GM21723 (cell line): Measurements from ENCODE around the gene RIMBP2.

Experiments used
- ATAC-seq: cut with Tn5 transposase; IDR thresholded peaks from one replicate; pipeline ENCODE4 v1.9.1; 2021; ENCODE audit warnings: mild to moderate bottlenecking, moderate library complexity; ENCODE audit not compliant: unreplicated experiment

Gene RIMBP2

DNA sequence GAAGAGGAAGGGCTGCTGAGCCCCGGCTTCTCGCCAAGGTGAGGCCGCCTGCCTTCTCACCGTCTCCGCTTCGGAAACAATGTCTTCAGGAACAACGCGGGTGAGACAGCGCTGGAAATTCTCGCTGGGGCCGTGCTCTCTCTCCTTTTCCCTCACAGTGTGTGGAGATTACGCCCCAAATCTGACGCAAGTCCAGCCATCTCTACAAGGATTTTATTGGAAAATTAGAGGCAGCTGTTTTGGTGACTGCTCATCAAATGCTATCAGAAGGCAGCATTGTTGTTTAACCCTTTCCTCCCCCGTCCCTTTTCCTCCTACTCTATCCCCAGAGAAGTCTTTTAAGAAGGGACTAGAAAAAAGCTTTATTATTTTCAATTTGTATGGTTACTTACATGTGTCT is 324.9 kb downstream of the RIMBP2 start:
- no peak for ATAC-seq

DNA sequence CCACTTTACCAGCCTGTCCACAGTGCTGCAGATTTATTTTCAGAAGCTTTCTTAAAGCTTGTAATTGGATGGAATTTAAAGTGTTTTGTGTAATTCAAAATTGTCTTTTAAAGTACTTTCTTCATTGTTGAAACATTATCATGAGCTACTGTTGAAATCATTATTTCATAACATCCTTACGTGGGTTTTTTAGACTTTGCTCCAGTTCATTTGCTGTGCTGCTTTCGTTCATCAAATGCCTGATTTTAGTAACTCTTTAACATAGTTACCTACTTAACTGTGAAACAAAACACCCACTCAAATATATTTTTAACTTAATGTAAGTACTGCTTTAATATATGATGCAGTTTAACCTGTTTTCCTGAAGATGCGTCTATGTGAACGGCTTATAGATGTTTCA is 330.9 kb downstream of the RIMBP2 start:
- ATAC-seq, result no peak

DNA sequence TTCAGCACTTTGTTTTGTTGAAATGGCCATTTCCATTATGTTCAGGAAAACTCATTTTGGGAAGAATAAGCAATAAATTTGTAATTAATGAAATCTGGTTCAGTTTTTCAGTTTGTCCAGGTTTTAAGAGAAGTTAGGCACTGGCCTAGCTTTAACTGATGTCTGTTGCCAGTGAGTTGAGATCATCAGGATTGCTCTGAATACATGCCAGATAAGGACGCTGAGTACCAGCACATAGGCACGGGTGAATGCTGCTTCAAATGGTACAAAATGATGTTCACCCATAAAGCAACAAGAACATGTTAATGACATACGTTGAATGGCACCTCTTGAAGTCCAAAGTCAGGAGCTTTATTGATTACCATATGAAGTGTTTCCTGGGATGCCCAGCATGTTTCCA is 331.9 kb downstream of the RIMBP2 start:
- no peak for ATAC-seq

DNA sequence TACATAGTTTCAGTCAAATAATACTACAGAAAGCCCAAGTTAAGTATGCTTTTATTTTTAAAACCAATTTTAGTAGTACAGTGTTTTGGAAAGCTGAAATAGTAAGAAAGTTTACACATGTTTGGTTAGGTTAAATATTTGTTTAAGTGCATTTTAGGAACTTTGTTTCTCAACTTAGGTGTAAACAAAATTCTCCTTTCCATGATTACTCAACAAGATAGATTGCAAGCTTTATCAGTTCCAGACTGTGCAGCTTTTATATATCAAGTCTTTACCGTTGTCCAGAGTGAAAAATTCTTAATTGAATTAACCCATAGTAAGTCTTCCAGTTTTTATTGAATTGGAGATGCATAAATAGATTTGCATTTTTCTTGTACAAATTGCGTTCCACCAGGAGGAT is 333.3 kb downstream of the RIMBP2 start:
- ATAC-seq, result no peak

DNA sequence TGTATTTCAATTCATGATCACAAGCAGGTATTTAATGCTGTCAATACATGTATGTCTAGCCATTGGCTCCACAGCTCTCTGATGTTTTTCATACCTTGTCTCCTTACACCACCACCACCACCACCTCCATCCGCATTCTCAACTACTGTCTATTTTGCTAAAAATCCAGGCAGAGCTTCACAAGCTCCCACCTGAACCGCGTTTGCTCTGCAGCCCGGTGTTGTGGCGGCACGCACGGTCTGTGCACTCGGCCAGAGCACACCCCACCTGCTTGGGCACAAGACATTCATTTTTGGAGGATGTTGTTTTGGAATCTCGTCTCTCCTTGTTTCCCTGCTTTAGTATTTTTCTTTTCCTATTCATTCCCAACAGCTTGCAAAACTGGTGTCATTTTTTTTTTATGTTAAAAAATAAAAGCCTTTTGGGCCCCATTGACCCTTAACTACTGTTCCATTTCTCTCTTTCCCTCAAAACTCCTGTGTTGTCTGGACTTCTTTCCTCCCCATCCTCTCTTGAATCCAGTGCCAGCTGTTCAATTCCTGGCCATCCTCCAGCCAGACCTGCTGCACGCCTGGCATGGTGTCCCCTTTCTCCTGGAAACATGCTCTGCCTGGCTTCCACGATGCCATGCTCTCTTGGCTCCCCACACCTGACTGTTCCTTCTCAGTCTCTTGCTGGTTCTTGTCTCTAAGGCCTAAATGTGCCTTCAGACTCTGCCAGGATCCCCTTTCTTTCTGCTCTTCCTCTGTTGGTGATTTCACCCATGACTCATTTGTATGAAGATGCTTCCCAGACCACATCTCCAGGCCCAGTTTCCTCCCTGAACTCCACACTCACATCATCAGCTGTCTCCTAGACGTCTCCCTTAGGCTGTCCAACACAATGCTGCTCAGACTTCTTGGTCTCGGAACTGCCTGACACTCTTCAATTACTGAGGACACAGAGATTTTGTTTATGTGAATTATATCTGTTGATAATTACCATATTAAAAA is 340.5 kb downstream of the RIMBP2 start:
- no peak for ATAC-seq

DNA sequence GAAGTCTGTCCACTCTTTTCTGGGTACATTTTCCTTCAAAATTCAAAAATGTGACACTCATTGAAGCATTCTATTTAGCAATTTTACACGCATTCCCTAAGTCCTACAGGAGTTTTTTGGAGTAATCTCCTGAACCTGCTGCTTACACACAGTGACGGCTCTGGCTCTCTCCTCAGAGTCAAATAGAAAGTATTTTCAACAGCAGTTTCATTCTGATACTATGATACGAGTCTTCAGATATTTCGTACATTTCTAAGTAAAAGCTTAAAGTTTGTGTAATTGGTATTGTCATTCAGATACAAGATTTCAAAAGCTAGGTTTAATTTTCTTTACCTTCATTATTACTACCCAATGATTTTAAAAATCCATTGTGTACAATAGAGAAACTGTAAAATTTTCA is 342.0 kb downstream of the RIMBP2 start:
- ATAC-seq, result no peak

DNA sequence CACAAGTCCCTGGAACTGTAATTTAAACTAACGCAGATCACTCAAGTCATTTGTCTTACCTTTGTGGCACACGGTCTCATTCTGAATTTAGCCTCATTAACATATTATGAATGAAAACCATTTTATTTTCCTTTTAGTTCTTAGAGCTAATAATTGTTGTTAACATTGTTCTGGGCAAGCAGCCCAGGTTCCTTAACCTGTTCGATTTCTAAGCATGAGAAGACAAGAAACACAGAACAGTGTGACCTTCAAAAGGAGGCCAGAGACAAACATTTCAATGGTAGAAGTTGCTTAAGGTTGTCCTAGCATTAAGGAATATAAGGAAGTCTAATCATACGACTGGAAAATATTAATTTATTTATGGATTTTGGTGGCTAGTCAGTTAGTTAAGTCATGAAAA is 343.2 kb downstream of the RIMBP2 start:
- ATAC-seq, result no peak

- no peak for ATAC-seq
Observed at GRCh38 chr12:130371296-130371695, 344.8 kb downstream of the RIMBP2 start.

- ATAC-seq, result no peak
Observed at GRCh38 chr12:130369816-130370215, 346.3 kb downstream of the RIMBP2 start.

DNA sequence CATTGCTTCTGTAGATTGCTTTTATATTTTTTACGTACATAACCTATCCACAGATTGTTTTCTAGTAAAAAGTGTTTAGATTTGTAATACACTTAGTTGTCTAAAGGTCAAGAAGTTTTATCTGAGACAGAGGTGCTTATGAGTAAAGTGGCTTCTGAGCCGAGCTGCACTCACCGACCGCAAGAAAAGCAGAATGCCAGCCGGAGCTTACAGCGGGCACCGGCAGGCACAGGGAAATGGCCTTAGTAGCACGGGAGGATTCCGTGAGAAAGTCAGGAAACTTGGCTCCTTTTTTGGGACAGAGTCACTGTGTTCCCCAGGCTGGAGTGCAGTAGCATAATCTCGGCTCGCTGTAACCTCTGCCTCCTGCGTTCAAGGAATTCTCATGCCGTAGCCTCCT is 348.6 kb downstream of the RIMBP2 start:
- no peak for ATAC-seq

DNA sequence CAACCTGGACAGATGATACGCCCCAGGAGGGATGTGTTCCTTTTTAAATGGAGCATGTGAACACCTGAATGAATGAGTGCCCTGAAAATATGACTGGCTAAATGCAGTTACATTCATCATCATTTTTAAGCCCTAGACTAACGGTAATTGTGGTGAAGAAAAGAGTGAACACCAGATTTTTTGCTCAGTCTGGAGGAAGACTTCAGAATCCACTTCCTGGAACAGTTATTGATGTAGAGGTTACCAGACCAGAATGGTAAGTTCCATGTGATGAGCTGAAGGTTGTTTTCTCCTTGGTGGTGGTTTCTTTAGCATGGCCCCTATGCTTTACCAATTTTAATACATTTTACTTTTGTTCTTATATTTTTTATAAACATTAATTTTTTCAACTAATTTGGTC is 349.1 kb downstream of the RIMBP2 start:
- ATAC-seq, result no peak

GRCh38 chr12:130366159-130366558 is 349.9 kb downstream of the RIMBP2 start:
- ATAC-seq, result no peak

GRCh38 chr12:130364578-130364977 is 351.5 kb downstream of the RIMBP2 start:
- no peak for ATAC-seq

GRCh38 chr12:130362060-130362459 is 354.0 kb downstream of the RIMBP2 start:
- ATAC-seq, result no peak

- no peak for ATAC-seq
Observed at GRCh38 chr12:130357729-130358330, 358.3 kb downstream of the RIMBP2 start.

- ATAC-seq, result no peak
Observed at GRCh38 chr12:130357241-130357640, 358.9 kb downstream of the RIMBP2 start.

DNA sequence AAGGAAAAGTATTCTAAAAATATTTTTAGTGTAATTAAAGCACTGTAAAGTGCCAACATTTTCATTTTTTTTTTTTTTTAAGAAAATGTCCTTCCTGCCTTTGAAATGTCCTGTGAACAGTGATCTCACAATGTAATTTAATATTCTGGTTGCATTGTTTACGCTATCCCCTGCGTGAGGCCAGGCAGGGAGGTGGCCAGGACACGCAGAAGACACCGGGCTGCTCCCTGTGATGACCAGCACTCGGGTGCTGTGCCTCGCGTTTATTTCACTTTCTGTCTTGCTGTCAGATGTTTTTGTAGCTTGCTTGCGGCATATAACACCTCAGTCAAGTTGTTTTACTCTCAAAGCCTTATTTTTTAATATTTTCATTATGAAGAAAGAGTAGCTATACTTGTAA is 359.9 kb downstream of the RIMBP2 start:
- no peak for ATAC-seq

GRCh38 chr12:130354407-130354806 is 361.7 kb downstream of the RIMBP2 start:
- no peak for ATAC-seq

- no peak for ATAC-seq
Observed at GRCh38 chr12:130353081-130353480, 363.0 kb downstream of the RIMBP2 start.

- no peak for ATAC-seq
Observed at GRCh38 chr12:130351326-130351725, 364.8 kb downstream of the RIMBP2 start.

DNA sequence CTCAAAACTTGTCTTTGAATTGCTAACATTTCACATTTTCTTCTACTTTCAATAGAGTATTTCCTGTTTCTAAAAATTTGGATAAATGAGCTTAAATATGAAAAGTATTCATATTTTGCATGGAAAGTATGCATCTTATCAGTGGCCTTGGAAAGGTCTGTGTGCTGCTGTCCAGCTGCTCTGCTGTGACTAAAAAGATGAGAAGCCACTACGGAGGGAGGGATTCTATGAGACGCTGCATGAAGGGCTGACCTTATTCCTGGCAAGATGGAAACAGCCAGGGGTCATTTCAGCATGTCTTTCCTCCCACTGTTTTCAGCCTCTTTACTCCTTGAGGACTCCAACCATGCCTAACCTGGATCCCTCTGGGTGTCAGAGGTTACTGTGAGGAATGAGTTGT is 365.4 kb downstream of the RIMBP2 start:
- no peak for ATAC-seq

- no peak for ATAC-seq
Observed at GRCh38 chr12:130347588-130347987, 368.5 kb downstream of the RIMBP2 start.
